Transverse colon (tissue), 4 donors: Measurements from ENCODE around the gene CEP170B. TPM values are rescaled to one million over a fixed set of nuclear protein-coding genes. Genes with fewer than 3 reads are reported as not detected.

Experiments
- DNase-seq: peaks from one replicate; pipeline ENCODE4 v3.0.0-alpha.2; 2019
- H3K27ac ChIP-seq, 4 donors: fragments of 200-600 bp; sonication (generic); 2 replicates each; pipeline ENCODE4 v1.5.1; 2016 to 2018; ENCODE audit warnings: inconsistent platforms in 4 of 4
- H3K27me3 ChIP-seq: fragments of 200-600 bp; sonication (generic); 2 replicates; pipeline ENCODE4 v1.5.1; 2017; ENCODE audit warnings: inconsistent platforms
- H3K36me3 ChIP-seq, 4 donors: fragments of 200-600 bp; sonication (generic); 2 replicates each; pipeline ENCODE4 v1.5.1; 2017 to 2019; ENCODE audit warnings: inconsistent platforms in 4 of 4
- H3K4me1 ChIP-seq, 4 donors: fragments of 200-600 bp; sonication (generic); 2 replicates each; pipeline ENCODE4 v1.5.1; 2017 to 2020; ENCODE audit warnings: inconsistent platforms in 4 of 4
- H3K4me3 ChIP-seq, 4 donors: fragments of 200-600 bp; sonication (generic); 1 replicate in 1 of 4; 2 replicates in 3 of 4; pipeline versions ENCODE4 v1.5.1 to v1.6.1; 2017 to 2019; ENCODE audit warnings: inconsistent platforms in 4 of 4
- H3K9me3 ChIP-seq, 2 donors: fragments of 200-600 bp; sonication (generic); 2 replicates each; pipeline ENCODE4 v1.5.1; 2017 to 2019; ENCODE audit warnings: inconsistent platforms in 2 of 2
- EP300 ChIP-seq: sonication (generic); formaldehyde crosslinking; IDR thresholded peaks from one replicate; pipeline ENCODE4 v1.6.1; 2017; ENCODE audit warnings: antibody characterized with exemption, low read depth
- POLR2A ChIP-seq: fragments of 450-650 bp; IDR thresholded peaks from one replicate; pipeline ENCODE4 v1.6.1; 2016; ENCODE audit warnings: antibody characterized with exemption, mild to moderate bottlenecking, moderate library complexity
- POLR2AphosphoS5 ChIP-seq, 3 donors: sonication (generic); formaldehyde crosslinking; IDR thresholded peaks; one replicate each; pipeline ENCODE4 v1.6.1; 2016; ENCODE audit warnings: antibody characterized with exemption in 3 of 3
- WGBS, 2 donors: methylation state at CpG; one replicate each; pipeline ENCODE4 v1.1.5; 2018; ENCODE audit warnings: low coverage in 1 of 2; 5-methylcytosine and 5-hydroxymethylcytosine counted together
- in situ Hi-C, 4 donors: fragments of 200-750 bp; cut with MboI; loops; one replicate each; pipeline versions ENCODE4 v1.15.0 to v1.15.1; 2017; ENCODE audit warnings: low sequenced_read_pairs in 3 of 4, low pct_ligation_motif_present in 1 of 4, low pct_unique_long_range_greater_than_20kb in 1 of 4
- intact Hi-C: fragments of 100-400 bp; cut with DNase I; formaldehyde crosslinking; loops from one replicate; pipeline ENCODE4 v1.15.1; 2023; ENCODE audit warnings: low total_unique reads
- total RNA-seq, 4 donors: library from RNA; depleted of rRNA; stranded (reverse); fragments of >200 nt; gene quantifications; one replicate each; pipeline ENCODE4 v1.1.0, GENCODE V29; 2016
- TF ChIP-seq, protein P1 (sequence below), 5 experiments: fragments of 200-600 bp in 3 of 5; fragments of 450-650 bp in 2 of 5; sonication (generic) in 3 of 5; IDR thresholded peaks; 1 replicate in 2 of 5; 2 replicates in 3 of 5; pipeline ENCODE4 v1.5.1; 2016 to 2017; ENCODE audit warnings: antibody characterized with exemption in 5 of 5, inconsistent platforms in 3 of 5, mild to moderate bottlenecking in 2 of 5, moderate library complexity in 1 of 5

The CEP170B gene
- total RNA-seq, 4 donors from 2014 or later: 56.0 to 195 (median 109) TPM

GRCh38 chr14:104874571-104875411 is 9.7 kb downstream of the CEP170B start:
- peaks cover 0 to 4% (median 0%) of the 10 kb centered on the region in 4 donors for H3K4me1 ChIP-seq

DNA sequence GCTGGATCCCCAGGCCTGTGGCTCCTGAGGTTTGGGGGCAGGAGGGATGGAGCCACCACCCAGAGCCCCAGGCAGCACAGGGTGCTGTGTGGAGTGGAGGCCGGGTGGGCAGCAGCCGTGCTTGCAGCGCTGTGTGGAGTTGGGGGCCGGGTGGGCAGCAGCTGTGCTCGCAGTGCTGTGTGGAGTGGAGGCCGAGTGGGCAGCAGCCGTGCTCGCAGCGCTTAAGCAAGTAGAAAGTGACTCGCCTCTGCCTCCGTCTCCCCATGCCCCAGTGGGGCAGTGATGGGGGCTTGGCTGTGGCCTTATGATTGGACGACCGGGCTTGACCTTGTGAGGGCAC is 10.3 kb downstream of the CEP170B start:
- intact Hi-C loops (no loop called here), in situ Hi-C loops (no loop called here)
- H3K4me3 ChIP-seq: no peak overlapping the region
- H3K27ac ChIP-seq: no peak overlapping the region
- 96% methylated on average over 11 of the region's 13 CpGs; no CpG with 5 or more reads in 1 of the 2 donors for WGBS, 2 donors
- no peaks in the 10 kb centered on the region for H3K9me3 ChIP-seq
- H3K4me1 ChIP-seq: peaks cover 0 to 4% (median 0%) of the 10 kb centered on the region in 4 donors
- H3K36me3 ChIP-seq: no peaks in the 10 kb centered on the region
- TF ChIP-seq POLR2AphosphoS5 (IDR thresholded peaks at IDR 0.05): no peak
- no peak for DNase-seq
- no peaks in the 10 kb centered on the region for H3K27me3 ChIP-seq

More at GRCh38 chr14:104874571-104875411, 9.7 kb downstream of the CEP170B start:
- no peaks in the 10 kb centered on the region for H3K36me3 ChIP-seq
- H3K27ac ChIP-seq: no peak overlapping the region
- WGBS, 2 donors: 87% methylated on average over 10 of the region's 16 CpGs; no CpG with 5 or more reads in 1 of the 2 donors
- intact Hi-C loops: no loop called here
- no peak for DNase-seq
- no peaks in the 10 kb centered on the region for H3K9me3 ChIP-seq
- no peaks in the 10 kb centered on the region for H3K27me3 ChIP-seq
- no peak overlapping the region for H3K4me3 ChIP-seq
- TF ChIP-seq, protein P1, sequence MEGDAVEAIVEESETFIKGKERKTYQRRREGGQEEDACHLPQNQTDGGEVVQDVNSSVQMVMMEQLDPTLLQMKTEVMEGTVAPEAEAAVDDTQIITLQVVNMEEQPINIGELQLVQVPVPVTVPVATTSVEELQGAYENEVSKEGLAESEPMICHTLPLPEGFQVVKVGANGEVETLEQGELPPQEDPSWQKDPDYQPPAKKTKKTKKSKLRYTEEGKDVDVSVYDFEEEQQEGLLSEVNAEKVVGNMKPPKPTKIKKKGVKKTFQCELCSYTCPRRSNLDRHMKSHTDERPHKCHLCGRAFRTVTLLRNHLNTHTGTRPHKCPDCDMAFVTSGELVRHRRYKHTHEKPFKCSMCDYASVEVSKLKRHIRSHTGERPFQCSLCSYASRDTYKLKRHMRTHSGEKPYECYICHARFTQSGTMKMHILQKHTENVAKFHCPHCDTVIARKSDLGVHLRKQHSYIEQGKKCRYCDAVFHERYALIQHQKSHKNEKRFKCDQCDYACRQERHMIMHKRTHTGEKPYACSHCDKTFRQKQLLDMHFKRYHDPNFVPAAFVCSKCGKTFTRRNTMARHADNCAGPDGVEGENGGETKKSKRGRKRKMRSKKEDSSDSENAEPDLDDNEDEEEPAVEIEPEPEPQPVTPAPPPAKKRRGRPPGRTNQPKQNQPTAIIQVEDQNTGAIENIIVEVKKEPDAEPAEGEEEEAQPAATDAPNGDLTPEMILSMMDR (IDR thresholded peaks at IDR 0.05): no peak
- no peak for TF ChIP-seq EP300
- TF ChIP-seq POLR2A: no peak
- TF ChIP-seq POLR2AphosphoS5 (IDR thresholded peaks at IDR 0.05): no peak
- in situ Hi-C loops: no loop called here

DNA sequence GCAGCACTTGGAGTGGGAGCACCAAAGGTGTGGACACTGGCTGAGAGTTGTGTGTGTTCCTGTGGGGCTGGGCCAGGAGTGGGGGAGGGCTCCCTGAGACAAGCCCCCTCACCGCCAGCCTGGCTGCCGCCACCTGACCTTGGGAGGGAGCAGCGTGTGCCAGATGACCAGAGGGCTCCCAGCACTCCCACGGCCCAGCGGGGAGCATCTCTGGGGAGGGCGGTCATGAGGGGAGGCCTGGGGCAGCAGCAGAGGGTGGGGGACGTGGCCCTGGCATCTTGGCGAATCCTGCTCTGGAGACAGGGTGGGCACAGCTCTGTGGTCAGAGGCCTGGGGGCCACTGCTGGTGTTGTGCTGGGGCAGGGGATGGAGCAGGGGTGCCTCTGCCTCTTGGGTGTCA is 10.7 kb downstream of the CEP170B start:
- WGBS, 2 donors: 92% methylated on average over 8 of the region's 8 CpGs; no CpG with 5 or more reads in 1 of the 2 donors
- no peaks in the 10 kb centered on the region for H3K36me3 ChIP-seq
- TF ChIP-seq, protein P1 (IDR thresholded peaks at IDR 0.05): no peak
- TF ChIP-seq EP300 (no peak), POLR2A (no peak), POLR2AphosphoS5 (IDR thresholded peaks at IDR 0.05) (no peak)

DNA sequence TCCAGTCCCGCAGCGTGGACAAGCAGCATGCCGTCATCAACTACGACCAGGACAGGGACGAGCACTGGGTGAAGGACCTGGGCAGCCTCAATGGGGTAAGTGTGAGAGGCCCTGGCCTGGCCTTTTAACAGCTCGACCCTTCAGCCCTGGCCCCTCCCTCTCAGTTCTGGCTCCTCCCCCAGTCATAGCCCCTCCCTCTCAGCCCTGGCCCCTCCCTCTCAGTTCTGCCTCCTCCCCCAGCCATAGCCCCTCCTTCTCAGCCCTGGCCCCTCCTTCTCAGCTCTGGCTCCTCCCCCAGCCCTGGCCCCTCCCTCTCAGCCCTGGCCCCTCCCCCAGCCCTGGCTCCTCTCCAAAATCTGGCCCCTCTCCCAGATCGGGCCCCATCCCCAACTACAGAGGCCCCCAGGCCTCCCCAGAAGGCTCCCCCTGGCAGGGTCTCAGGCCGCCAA is 11.2 kb downstream of the CEP170B start:
- Histone ChIP-seq H3K36me3 (no peaks in the 10 kb centered on the region), H3K4me3 (no peak overlapping the region), H3K27me3 (no peaks in the 10 kb centered on the region), H3K4me1 (peaks cover 0 to 4% (median 0%) of the 10 kb centered on the region in 4 donors), H3K9me3 (no peaks in the 10 kb centered on the region), H3K27ac (no peak overlapping the region)
- 88 to 90% methylated on average over 2 to 8 of the region's 8 CpGs for WGBS, 2 donors
- intact Hi-C loops: no loop called here
- in situ Hi-C loops: no loop called here
- TF ChIP-seq POLR2A (no peak), POLR2AphosphoS5 (IDR thresholded peaks at IDR 0.05) (no peak), EP300 (no peak)
- TF ChIP-seq, protein P1 (IDR thresholded peaks at IDR 0.05): no peak
- DNase-seq: no peak

More for the DNA sequence above, 10.7 kb downstream of the CEP170B start:
- Histone ChIP-seq H3K4me1 (peaks cover 0 to 4% (median 0%) of the 10 kb centered on the region in 4 donors), H3K27ac (no peak overlapping the region), H3K27me3 (no peaks in the 10 kb centered on the region), H3K9me3 (no peaks in the 10 kb centered on the region), H3K4me3 (no peak overlapping the region)
- intact Hi-C loops (no loop called here), in situ Hi-C loops (no loop called here)
- no peak for DNase-seq
